H1 (cell line): ENCODE data around the gene TSPOAP1. TPM values are rescaled to one million over a fixed set of nuclear protein-coding genes. Genes with fewer than 3 reads are reported as not detected.

Source experiments
- CTCF ChIA-PET: fragments of 300-600 bp; sonication (Branson Sonifier 250); formaldehyde crosslinking; loops from one replicate; lab custom pipeline; 2021; ENCODE audit not compliant: partially characterized antibody; lab: Charles Lee
- POLR2A ChIA-PET: fragments of 300-600 bp; sonication (Branson Sonifier 250); formaldehyde crosslinking; loops from one replicate; lab custom pipeline; 2021; ENCODE audit warnings: inconsistent platforms; ENCODE audit not compliant: partially characterized antibody; lab: Charles Lee
- DNase-seq, 2 experiments: peaks; one replicate each; pipeline versions ENCODE4 v3.0.0 to v3.0.0-alpha.2; 2010 to 2022; ENCODE audit warnings: low spot score in 2 of 2, low read depth in 1 of 2, mixed read lengths in 1 of 2
- FAIRE-seq: peaks from 2 replicates; lab custom pipeline; 2011; peaks lifted over from hg19 to GRCh38; lab: Jason Lieb, UNC
- H2AFZ ChIP-seq: 2 replicates; pipeline ENCODE4 v1.8.1; 2012; ENCODE audit warnings: low read length, inconsistent platforms
- H2AK5ac ChIP-seq: 2 replicates; pipeline ENCODE4 v1.6.1; 2013; ENCODE audit warnings: low read depth, low read length
- H2BK120ac ChIP-seq: replicated peaks from 2 replicates; pipeline ENCODE3; 2013; ENCODE audit warnings: low read depth, low read length, inconsistent platforms
- H2BK12ac ChIP-seq: 2 replicates; pipeline ENCODE4 v1.6.1; 2013; ENCODE audit warnings: low read depth, low read length
- H2BK15ac ChIP-seq: 2 replicates; pipeline ENCODE4 v1.6.1; 2013; ENCODE audit warnings: low read length
- H2BK20ac ChIP-seq: 2 replicates; pipeline ENCODE4 v1.6.1; 2013; ENCODE audit warnings: low read length
- H2BK5ac ChIP-seq: 2 replicates; pipeline ENCODE4 v1.6.1; 2013; ENCODE audit warnings: low read depth, low read length
- H3K14ac ChIP-seq: 2 replicates; pipeline ENCODE4 v1.6.1; 2013; ENCODE audit warnings: inconsistent platforms; ENCODE audit not compliant: insufficient read length
- H3K18ac ChIP-seq: 2 replicates; pipeline ENCODE4 v1.6.1; 2013; ENCODE audit warnings: low read length; ENCODE audit errors: extremely low read depth
- H3K23ac ChIP-seq: 2 replicates; pipeline ENCODE4 v1.6.1; 2013; ENCODE audit warnings: inconsistent platforms; ENCODE audit not compliant: insufficient read length
- H3K23me2 ChIP-seq: 2 replicates; pipeline ENCODE4 v1.6.1; 2013; ENCODE audit warnings: low read depth, low read length
- H3K27ac ChIP-seq: 2 replicates; pipeline ENCODE4 v1.6.1; 2011; ENCODE audit warnings: low read depth, low read length, inconsistent platforms
- H3K27me3 ChIP-seq, 4 experiments: replicated peaks in 1 of 4; 1 replicate in 1 of 4; 2 replicates in 3 of 4; pipeline versions ENCODE4 v1.6.1 to v1.8.1; 2011 to 2013; ENCODE audit warnings: low read length in 3 of 4, mild to moderate bottlenecking in 3 of 4, inconsistent platforms in 2 of 4, mixed read lengths in 2 of 4, moderate library complexity in 1 of 4; ENCODE audit not compliant: control insufficient read depth in 3 of 4, insufficient read depth in 3 of 4; ENCODE audit errors: extremely low read depth in 1 of 4
- H3K36me3 ChIP-seq, 4 experiments: 2 replicates each; pipeline versions ENCODE4 v1.6.1 to v1.8.1; 2011 to 2013; ENCODE audit warnings: mild to moderate bottlenecking in 4 of 4, low read length in 3 of 4, moderate library complexity in 2 of 4, control low read depth in 1 of 4, inconsistent platforms in 1 of 4; ENCODE audit not compliant: insufficient read depth in 4 of 4, control insufficient read depth in 2 of 4
- H3K4ac ChIP-seq: replicated peaks from 2 replicates; pipeline ENCODE3; 2013; ENCODE audit warnings: low read length, low read depth, mixed read lengths, inconsistent platforms; ENCODE audit not compliant: insufficient read length
- H3K4me1 ChIP-seq, 4 experiments: replicated peaks in 1 of 4; 1 replicate in 1 of 4; 2 replicates in 3 of 4; pipeline versions ENCODE4 v1.6.1 to v1.8.1; 2011 to 2013; ENCODE audit warnings: low read length in 3 of 4, inconsistent platforms in 2 of 4, mixed read lengths in 1 of 4; ENCODE audit not compliant: insufficient read depth in 4 of 4, control insufficient read depth in 3 of 4
- H3K4me2 ChIP-seq, 2 experiments: 2 replicates each; pipeline versions ENCODE4 v1.6.1 to v1.8.1; 2011 to 2013; ENCODE audit warnings: low read depth in 2 of 2, low read length in 2 of 2, control low read depth in 1 of 2, inconsistent platforms in 1 of 2, mild to moderate bottlenecking in 1 of 2; ENCODE audit not compliant: insufficient read depth in 1 of 2
- H3K4me3 ChIP-seq, 4 experiments: fragments of 200-600, 300-600 bp in 1 of 4; sonication (generic), shearing (Covaris generic), sonication (Bioruptor Twin) in 1 of 4; 2 replicates each; pipeline versions ENCODE4 v1.5.1 to v1.8.1; 2011 to 2016; ENCODE audit warnings: low read length in 4 of 4, low read depth in 3 of 4, control low read depth in 2 of 4, inconsistent platforms in 2 of 4, mild to moderate bottlenecking in 2 of 4, mixed read lengths in 1 of 4, moderate library complexity in 1 of 4; ENCODE audit not compliant: insufficient read depth in 2 of 4; ENCODE audit errors: extremely low read depth in 1 of 4
- H3K56ac ChIP-seq: replicated peaks from 2 replicates; pipeline ENCODE3; 2013; ENCODE audit warnings: low read depth, mild to moderate bottlenecking, mixed read lengths, low read length, inconsistent platforms; ENCODE audit not compliant: insufficient read length
- H3K79me1 ChIP-seq: 2 replicates; pipeline ENCODE4 v1.6.1; 2013; ENCODE audit warnings: low read depth, low read length, control low read depth
- H3K79me2 ChIP-seq, 2 experiments: 2 replicates each; pipeline versions ENCODE4 v1.6.1 to v1.8.1; 2012 to 2013; ENCODE audit warnings: low read length in 2 of 2, mild to moderate bottlenecking in 2 of 2, inconsistent platforms in 1 of 2; ENCODE audit not compliant: insufficient read depth in 2 of 2, control insufficient read depth in 1 of 2
- H3K9ac ChIP-seq, 4 experiments: replicated peaks in 1 of 4; 1 replicate in 1 of 4; 2 replicates in 3 of 4; pipeline versions ENCODE4 v1.6.1 to v1.8.1; 2011 to 2013; ENCODE audit warnings: low read depth in 3 of 4, low read length in 3 of 4, control low read depth in 2 of 4, mild to moderate bottlenecking in 2 of 4, moderate library complexity in 2 of 4, inconsistent platforms in 1 of 4; ENCODE audit errors: extremely low read depth in 1 of 4
- H3K9me3 ChIP-seq, 2 experiments: 2 replicates each; pipeline versions ENCODE4 v1.6.1 to v1.8.1; 2012 to 2013; ENCODE audit warnings: mild to moderate bottlenecking in 2 of 2, moderate library complexity in 2 of 2, control low read depth in 1 of 2, inconsistent platforms in 1 of 2, low read depth in 1 of 2, low read length in 1 of 2, mixed read lengths in 1 of 2; ENCODE audit not compliant: insufficient read depth in 2 of 2
- H4K20me1 ChIP-seq, 2 experiments: replicated peaks in 1 of 2; 2 replicates each; pipeline versions ENCODE3 to v1.8.1; 2011 to 2013; ENCODE audit warnings: inconsistent platforms in 2 of 2, low read length in 2 of 2, mild to moderate bottlenecking in 1 of 2; ENCODE audit not compliant: insufficient read depth in 2 of 2, control insufficient read depth in 1 of 2
- H4K5ac ChIP-seq: 2 replicates; pipeline ENCODE4 v1.6.1; 2013; ENCODE audit warnings: low read length, low read depth, mixed read lengths, inconsistent platforms; ENCODE audit not compliant: insufficient read length
- H4K8ac ChIP-seq: 2 replicates; pipeline ENCODE4 v1.8.0; 2013; ENCODE audit warnings: mild to moderate bottlenecking, moderate library complexity, low read length, inconsistent platforms; ENCODE audit not compliant: insufficient read depth; ENCODE audit errors: extremely low read depth
- H4K91ac ChIP-seq: replicated peaks from 2 replicates; pipeline ENCODE3; 2013; ENCODE audit warnings: low read length, mixed read lengths, inconsistent platforms; ENCODE audit not compliant: insufficient read length
- CEBPB ChIP-seq: IDR thresholded peaks from 2 replicates; pipeline ENCODE4 v1.6.1; 2012; ENCODE audit warnings: low read depth, low read length
- CHD1 ChIP-seq: IDR thresholded peaks from 2 replicates; pipeline ENCODE4 v1.6.1; 2012; ENCODE audit warnings: low read depth, low read length, improper control_type of control experiment
- CREB1 ChIP-seq: IDR thresholded peaks from 2 replicates; pipeline ENCODE4 v1.6.1; 2012; ENCODE audit warnings: inconsistent platforms
- GTF2F1 ChIP-seq: IDR thresholded peaks from 2 replicates; pipeline ENCODE4 v1.6.1; 2012; ENCODE audit warnings: low read depth, low read length, improper control_type of control experiment, borderline replicate concordance
- HDAC2 ChIP-seq, 2 experiments: fragments of 300-600 bp in 1 of 2; sonication (generic) in 1 of 2; IDR thresholded peaks; 2 replicates each; pipeline ENCODE4 v1.6.1; 2011 to 2012; ENCODE audit warnings: low read depth in 2 of 2, low read length in 2 of 2, mild to moderate bottlenecking in 2 of 2, moderate library complexity in 2 of 2, borderline replicate concordance in 1 of 2, inconsistent platforms in 1 of 2
- JUND ChIP-seq: IDR thresholded peaks from 2 replicates; pipeline ENCODE4 v1.6.1; 2011; ENCODE audit warnings: mild to moderate bottlenecking, improper control_type of control experiment, low read length
- PHF8 ChIP-seq: fragments of 200-600 bp; sonication (generic); conservative IDR thresholded peaks from 2 replicates; pipeline ENCODE4 v1.7.1; 2012; ENCODE audit warnings: low read depth, mild to moderate bottlenecking, inconsistent platforms, low read length, moderate library complexity
- SAP30 ChIP-seq: fragments of 300-600 bp; sonication (generic); IDR thresholded peaks from 2 replicates; pipeline ENCODE4 v1.7.1; 2012; ENCODE audit warnings: low read length, moderate library complexity, mild to moderate bottlenecking, inconsistent platforms; ENCODE audit not compliant: insufficient read depth, insufficient replicate concordance
- SIN3A ChIP-seq, 2 experiments: IDR thresholded peaks in 1 of 2; conservative IDR thresholded peaks in 1 of 2; 2 replicates each; pipeline ENCODE4 v1.6.1; 2011 to 2012; ENCODE audit warnings: low read length in 2 of 2, improper control_type of control experiment in 1 of 2, low read depth in 1 of 2, mild to moderate bottlenecking in 1 of 2
- SIRT6 ChIP-seq: IDR thresholded peaks from one replicate; pipeline ENCODE4 v1.7.1; 2012; ENCODE audit warnings: low read length, inconsistent platforms
- TAF1 ChIP-seq: IDR thresholded peaks from 2 replicates; pipeline ENCODE4 v1.6.1; 2011; ENCODE audit warnings: mild to moderate bottlenecking, low read depth, low read length
- TCF12 ChIP-seq: IDR thresholded peaks from 2 replicates; pipeline ENCODE4 v1.6.1; 2011; ENCODE audit warnings: low read depth, mild to moderate bottlenecking, low read length
- TEAD4 ChIP-seq: IDR thresholded peaks from 2 replicates; pipeline ENCODE4 v1.6.1; 2012; ENCODE audit warnings: low read depth, low read length, inconsistent platforms, mixed read lengths
- WGBS, 2 experiments: shearing (Covaris generic) in 1 of 2; methylation state at CpG; one replicate each; pipeline versions ENCODE4 v1.1.6 to v1.1.7; 2013 to 2015; ENCODE audit warnings: low lambda C conversion rate in 2 of 2, mixed read lengths in 2 of 2, inconsistent platforms in 1 of 2, low coverage in 1 of 2, missing lambda C conversion rate in 1 of 2; ENCODE audit not compliant: insufficient replicate concordance in 2 of 2, insufficient coverage in 1 of 2, insufficient read length in 1 of 2; ENCODE audit errors: extremely low coverage in 1 of 2, missing lambda C conversion rate in 1 of 2; 5-methylcytosine and 5-hydroxymethylcytosine counted together
- polyA plus RNA-seq, 7 experiments: library from polyadenylated mRNA; depleted of rRNA in 3 of 7; stranded (reverse) in 5 of 7; unstranded in 2 of 7; fragments of >200 nt in 5 of 7; fragments of 200-250 nt in 2 of 7; gene quantifications; 1 replicate in 5 of 7; 2 replicates in 1 of 7; 4 replicates in 1 of 7; pipeline versions ENCODE4 v1.2.1 to v1.2.3, GENCODE V29; 2011 to 2013; ENCODE audit warnings: missing spikeins in 2 of 7, mixed read lengths in 2 of 7
- total RNA-seq: library from RNA; stranded (reverse); fragmentation: NEBNext Ultra II Directional; extraction: Animal tissue kit (Norgen Biotek cat#: 25700); gene quantifications from 2 replicates; pipeline ENCODE4 v1.2.1, GENCODE V29; 2021

The TSPOAP1 gene
- total and polyA plus RNA-seq, 2 of the 8 experiments (the other 6 are each of a cell fraction or from before 2014, with no cell fraction given) = 7.6 to 9.2 TPM

- H3K79me2 ChIP-seq = no peaks in the 10 kb centered on the region
- peaks cover 0 to 8% (median 0%) of the 10 kb centered on the region in 4 experiments; a peak in 3 of 7 replicates for H3K27me3 ChIP-seq
- no peaks in the 10 kb centered on the region for H3K9me3 ChIP-seq
- H2BK12ac ChIP-seq = 0 out of 2 replicates have a peak overlapping the region, but pooled peaks have one; percentile 17
- POLR2A ChIA-PET = no interaction called here
- no peak overlapping the region for H3K4ac ChIP-seq
- H3K27ac ChIP-seq = no peak overlapping the region
- H3K4me2 ChIP-seq = no peak overlapping the region
- no peaks in the 10 kb centered on the region for H4K20me1 ChIP-seq
- FAIRE-seq (no peak), DNase-seq (no peak)
- H3K36me3 ChIP-seq = no peaks in the 10 kb centered on the region
- no peak overlapping the region for H3K56ac ChIP-seq
- H2BK15ac ChIP-seq = peak overlapping the region; percentile 88; the same call in 1 of the 2 replicates
- H3K23me2 ChIP-seq = no peaks in the 10 kb centered on the region
- H2AFZ ChIP-seq = no peak overlapping the region
- H4K8ac ChIP-seq = no peak overlapping the region
- no peak overlapping the region for H2BK120ac ChIP-seq
- no peak overlapping the region for H4K5ac ChIP-seq
- peak overlapping the region; percentile 48; the same call in 1 of the 2 replicates for H2BK20ac ChIP-seq
- CTCF ChIA-PET = interaction anchor here (0.6 to 7.9 kb wide), 10 partner anchors 21 to 181 kb away, joined by 3 to 75 read pairs (median 4); partner anchors contain the start of gene SUPT4H1
- no peak overlapping the region for H3K9ac ChIP-seq
- H3K4me1 ChIP-seq = peaks cover 0 to 3% (median 0%) of the 10 kb centered on the region in 4 experiments; a peak in 1 of 7 replicates
- no peak overlapping the region for H3K18ac ChIP-seq
- no peak overlapping the region for H2AK5ac ChIP-seq
- H2BK5ac ChIP-seq = no peak overlapping the region
- H3K14ac ChIP-seq = no peak overlapping the region
- H3K79me1 ChIP-seq = no peaks in the 10 kb centered on the region
- 89% methylated on average over 35 of the region's 36 CpGs; no CpG with 5 or more reads in 1 of the 2 experiments for WGBS, 2 experiments
- H4K91ac ChIP-seq = no peak overlapping the region
- no peak overlapping the region for H3K4me3 ChIP-seq
- no peak overlapping the region for H3K23ac ChIP-seq
- TF ChIP-seq SAP30 = no peak
- TF ChIP-seq JUND = no peak
- TF ChIP-seq SIN3A (conservative IDR thresholded peaks at IDR 0.05 in 1 of 2, IDR thresholded peaks at IDR 0.05 in 1 of 2; ENCODE audit: low read depth in 1 of 2, low read length in 2 of 2) = no peak
- TF ChIP-seq GTF2F1 = no peak
- TF ChIP-seq CHD1 = no peak
- TF ChIP-seq CREB1 = no peak
- no peak for TF ChIP-seq TAF1
- no peak for TF ChIP-seq PHF8
- no peak for TF ChIP-seq CEBPB
- no peak for TF ChIP-seq HDAC2 (IDR thresholded peaks at IDR 0.05; ENCODE audit: borderline replicate concordance in 1 of 2, low read depth in 2 of 2, low read length in 2 of 2)
- no peak for TF ChIP-seq TEAD4
- no peak for TF ChIP-seq TCF12
- TF ChIP-seq SIRT6 = no peak
Measured at GRCh38 chr17:58277802-58278595, 50.6 kb downstream of the TSPOAP1 start.
